ENCODE data around the gene NFIX. TPM values are rescaled to one million over a fixed set of nuclear protein-coding genes. Genes with fewer than 3 reads are reported as not detected.
A peak's percentile ranks its signal among the peaks of the same experiment; 100 is the strongest.

Gene NFIX
- total RNA-seq, 1 donor, result 1.9 TPM

- Histone ChIP-seq H3K27me3 (ENCODE audit: insufficient read depth, low read length) (no peaks in the 10 kb centered on the region), H3K9me3 (ENCODE audit: low read depth, low read length) (no peaks in the 10 kb centered on the region), H3K4me3 (ENCODE audit: low read length) (no peak overlapping the region), H3K4me1 (ENCODE audit: insufficient read depth, low read length) (peaks cover 11% of the 10 kb centered on the region)
These were observed 58.7 kb downstream of the NFIX start for GRCh38 chr19:13053761-13054625.

DNA sequence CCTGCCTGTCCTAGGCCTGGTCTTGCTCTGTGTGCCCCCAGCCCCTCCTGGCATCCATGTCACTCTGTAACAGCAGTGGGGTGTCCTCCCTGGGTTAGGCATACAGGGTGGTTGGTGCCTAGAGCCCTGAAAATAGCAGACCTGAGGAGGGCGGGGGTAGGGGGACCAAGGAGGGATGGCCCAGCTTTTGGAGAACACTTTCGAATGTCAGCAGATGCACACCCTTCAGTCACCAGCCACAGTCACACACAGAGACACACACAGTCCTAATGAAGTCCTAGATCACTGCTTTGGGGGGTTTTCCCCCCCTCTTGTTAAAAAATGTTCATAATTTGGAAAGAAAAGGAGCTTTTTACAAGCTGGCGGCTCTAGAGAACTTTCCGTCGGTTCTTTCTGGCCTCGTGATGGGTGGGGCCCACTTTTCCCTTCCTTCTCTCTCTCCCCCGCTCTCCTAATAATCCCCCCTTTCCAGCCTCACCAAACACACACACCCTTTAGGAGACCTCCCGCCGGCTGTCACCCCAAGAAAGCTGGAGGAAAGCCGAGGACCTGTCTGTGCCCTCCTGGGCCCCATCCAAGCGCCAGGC lies 59.4 kb downstream of the NFIX start:
- H3K4me1 ChIP-seq (ENCODE audit: insufficient read depth, low read length), result peaks cover 11% of the 10 kb centered on the region
- H3K9me3 ChIP-seq (ENCODE audit: low read depth, low read length), result no peaks in the 10 kb centered on the region
- no peak overlapping the region for H3K4me3 ChIP-seq (ENCODE audit: low read length)
- H3K27me3 ChIP-seq (ENCODE audit: insufficient read depth, low read length), result no peaks in the 10 kb centered on the region

DNA sequence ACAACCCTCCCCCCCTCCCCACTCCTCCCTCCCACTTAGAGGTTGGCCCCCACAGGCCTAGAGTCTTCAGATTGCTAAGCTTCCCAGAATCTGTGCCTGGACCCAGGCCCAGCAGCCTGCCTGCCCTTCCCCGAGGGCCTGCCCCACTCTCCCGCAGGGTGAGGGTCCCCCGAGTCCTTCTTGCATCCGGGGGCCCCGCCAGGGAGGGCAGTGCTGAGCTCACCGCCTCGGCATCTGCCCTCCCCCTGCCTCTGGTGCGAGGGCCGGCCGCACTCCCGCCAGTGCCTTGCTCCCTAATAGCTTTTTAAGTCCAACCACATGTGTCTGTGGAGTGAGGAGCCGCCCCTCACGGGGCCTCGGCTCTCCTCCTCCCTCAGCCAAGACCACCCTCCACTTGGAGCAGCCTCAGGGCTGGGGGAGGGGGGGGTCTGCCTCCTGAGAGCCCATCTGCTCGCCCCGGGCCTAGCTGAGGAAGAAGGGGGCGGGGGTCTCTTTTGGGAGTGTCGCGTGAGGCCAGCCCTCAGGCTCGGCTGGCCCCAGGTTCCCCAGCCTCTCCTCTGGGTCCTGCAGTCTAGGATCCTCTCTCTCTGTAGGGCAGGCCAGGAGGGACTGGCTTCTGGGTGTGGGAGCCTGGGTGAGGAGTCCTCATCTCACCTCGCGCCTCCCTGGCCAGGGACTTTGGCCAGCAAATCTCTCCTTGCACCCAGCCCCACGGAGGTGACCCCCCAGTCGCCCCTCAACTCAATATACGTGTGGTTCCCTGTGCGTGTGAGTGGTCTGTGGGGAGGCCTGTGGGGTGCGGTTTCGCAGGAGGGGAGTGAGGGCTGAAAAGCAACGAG lies 60.2 kb downstream of the NFIX start:
- no peaks in the 10 kb centered on the region for H3K27me3 ChIP-seq (ENCODE audit: insufficient read depth, low read length)
- H3K4me1 ChIP-seq (ENCODE audit: insufficient read depth, low read length), result peaks cover 14% of the 10 kb centered on the region
- no peaks in the 10 kb centered on the region for H3K9me3 ChIP-seq (ENCODE audit: low read depth, low read length)
- H3K4me3 ChIP-seq (ENCODE audit: low read length), result no peak overlapping the region

- Histone ChIP-seq H3K4me3 (ENCODE audit: low read length) (no peak overlapping the region), H3K4me1 (ENCODE audit: insufficient read depth, low read length) (peaks cover 19% of the 10 kb centered on the region), H3K9me3 (ENCODE audit: low read depth, low read length) (no peaks in the 10 kb centered on the region), H3K27me3 (ENCODE audit: insufficient read depth, low read length) (no peaks in the 10 kb centered on the region)
These were observed 60.9 kb downstream of the NFIX start for GRCh38 chr19:13056052-13056660.

- no peaks in the 10 kb centered on the region for H3K9me3 ChIP-seq (ENCODE audit: low read depth, low read length)
- no peak overlapping the region for H3K4me3 ChIP-seq (ENCODE audit: low read length)
- peaks cover 3% of the 10 kb centered on the region for H3K27me3 ChIP-seq (ENCODE audit: insufficient read depth, low read length)
- H3K4me1 ChIP-seq (ENCODE audit: insufficient read depth, low read length), result peaks cover 17% of the 10 kb centered on the region
These were observed 61.9 kb downstream of the NFIX start for GRCh38 chr19:13057147-13057572.

DNA sequence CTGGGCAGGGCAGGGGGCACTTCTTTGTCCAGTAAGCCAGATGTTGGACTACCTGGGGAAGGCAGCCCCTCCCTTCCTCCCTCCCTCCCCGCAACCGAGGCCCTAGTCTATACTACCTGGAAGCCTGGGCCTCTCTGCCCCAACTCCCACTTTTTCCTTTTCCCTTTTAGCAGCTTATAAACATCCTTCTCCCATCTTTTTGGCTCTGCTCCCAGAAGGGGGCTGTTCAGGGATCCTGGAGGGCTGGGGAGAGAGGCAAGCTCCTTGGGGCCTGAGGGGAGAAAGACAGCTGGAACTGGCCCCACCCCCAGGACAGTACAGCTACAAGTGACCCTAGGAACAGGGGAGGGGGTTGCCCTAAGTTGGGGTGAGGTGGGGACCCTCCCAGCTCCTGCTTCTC lies 62.5 kb downstream of the NFIX start:
- H3K4me1 ChIP-seq (ENCODE audit: insufficient read depth, low read length), result peaks cover 17% of the 10 kb centered on the region
- no peak overlapping the region for H3K4me3 ChIP-seq (ENCODE audit: low read length)
- H3K27me3 ChIP-seq (ENCODE audit: insufficient read depth, low read length), result peaks cover 6% of the 10 kb centered on the region
- no peaks in the 10 kb centered on the region for H3K9me3 ChIP-seq (ENCODE audit: low read depth, low read length)

GRCh38 chr19:13058951-13059660 lies 63.8 kb downstream of the NFIX start:
- no peaks in the 10 kb centered on the region for H3K9me3 ChIP-seq (ENCODE audit: low read depth, low read length)
- H3K4me3 ChIP-seq (ENCODE audit: low read length), result no peak overlapping the region
- peaks cover 17% of the 10 kb centered on the region for H3K4me1 ChIP-seq (ENCODE audit: insufficient read depth, low read length)
- H3K27me3 ChIP-seq (ENCODE audit: insufficient read depth, low read length), result peaks cover 6% of the 10 kb centered on the region

- Histone ChIP-seq H3K4me3 (ENCODE audit: low read length) (no peak overlapping the region), H3K4me1 (ENCODE audit: insufficient read depth, low read length) (peaks cover 17% of the 10 kb centered on the region), H3K27me3 (ENCODE audit: insufficient read depth, low read length) (peaks cover 6% of the 10 kb centered on the region), H3K9me3 (ENCODE audit: low read depth, low read length) (no peaks in the 10 kb centered on the region)
These were observed 65.1 kb downstream of the NFIX start for GRCh38 chr19:13060233-13060963.

DNA sequence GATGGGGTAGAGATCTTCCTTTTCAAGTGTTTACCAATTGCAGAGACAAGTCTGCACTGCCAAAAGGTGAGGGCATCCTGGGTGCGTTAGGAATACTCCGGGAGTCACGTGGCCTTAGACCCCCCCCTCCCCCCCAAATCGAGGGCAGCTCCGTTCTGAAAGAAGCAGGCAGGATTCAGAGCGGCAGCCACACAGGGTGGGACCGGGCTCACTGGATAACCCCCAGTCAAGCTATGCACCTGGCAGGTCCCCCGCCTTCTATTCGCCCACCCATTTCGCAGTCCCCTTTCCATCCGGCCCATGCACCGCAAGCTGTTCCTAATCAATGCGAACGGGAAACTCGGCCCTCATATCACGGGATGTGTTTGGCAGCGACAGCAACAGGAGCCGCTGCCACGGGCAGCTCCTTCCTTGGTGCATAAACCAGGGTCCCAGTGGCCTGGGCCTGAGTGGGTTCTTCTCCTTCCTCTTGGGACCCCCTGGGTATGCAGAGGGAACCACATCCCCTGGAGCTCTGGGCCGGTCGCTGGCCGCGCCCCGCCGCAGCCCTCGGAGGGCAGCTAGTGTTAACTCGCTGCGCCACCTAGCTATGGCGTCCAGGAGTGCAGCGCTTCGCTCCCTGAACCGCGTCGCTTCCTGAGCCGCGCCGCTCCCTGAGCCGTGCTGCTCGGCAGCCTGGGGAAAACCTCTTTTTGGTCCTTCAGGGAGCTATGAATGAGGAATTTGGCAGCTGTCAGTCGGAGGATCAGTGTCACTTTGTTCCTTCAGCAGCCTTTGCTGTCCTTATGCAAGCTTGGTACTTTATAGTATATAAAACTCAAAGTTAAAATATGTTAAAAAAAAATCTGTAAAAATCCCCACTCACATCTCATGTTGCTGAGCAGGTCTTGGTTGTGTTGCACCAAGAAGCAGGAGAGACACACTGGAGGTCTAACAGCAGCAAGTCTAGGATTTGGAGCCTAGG lies 66.0 kb downstream of the NFIX start:
- Histone ChIP-seq H3K4me3 (ENCODE audit: low read length) (peak overlapping the region; percentile 25), H3K27me3 (ENCODE audit: insufficient read depth, low read length) (peaks cover 6% of the 10 kb centered on the region), H3K9me3 (ENCODE audit: low read depth, low read length) (no peaks in the 10 kb centered on the region)

DNA sequence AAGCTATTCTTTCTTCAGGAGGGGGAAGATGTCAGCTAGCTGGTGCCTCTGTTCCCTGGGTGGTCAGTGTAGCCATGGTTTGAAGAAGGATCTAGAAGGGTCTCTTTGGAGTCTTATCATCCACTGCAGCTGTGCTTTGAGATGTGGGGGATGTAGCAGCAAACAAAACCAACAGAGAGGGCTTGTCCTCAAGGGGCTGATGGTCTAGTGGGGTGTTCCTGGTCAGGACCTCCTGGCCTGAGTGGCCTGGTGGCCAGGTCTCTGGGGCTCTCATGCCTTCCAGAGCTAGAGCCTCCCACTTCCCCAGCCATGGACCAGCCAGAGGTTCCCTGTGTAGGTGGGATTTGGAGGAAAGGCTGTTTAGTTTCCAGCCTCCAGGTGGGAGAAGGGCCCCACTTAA lies 67.0 kb downstream of the NFIX start:
- H3K4me3 ChIP-seq (ENCODE audit: low read length), result no peak overlapping the region
- H3K27me3 ChIP-seq (ENCODE audit: insufficient read depth, low read length), result peaks cover 6% of the 10 kb centered on the region
- no peaks in the 10 kb centered on the region for H3K9me3 ChIP-seq (ENCODE audit: low read depth, low read length)
- peaks cover 17% of the 10 kb centered on the region for H3K4me1 ChIP-seq (ENCODE audit: insufficient read depth, low read length)

More for the DNA sequence above, 66.0 kb downstream of the NFIX start:
- H3K4me1 ChIP-seq (ENCODE audit: insufficient read depth, low read length), result peaks cover 17% of the 10 kb centered on the region

GRCh38 chr19:13063461-13064091 lies 68.3 kb downstream of the NFIX start:
- peaks cover 17% of the 10 kb centered on the region for H3K4me1 ChIP-seq (ENCODE audit: insufficient read depth, low read length)
- no peak overlapping the region for H3K4me3 ChIP-seq (ENCODE audit: low read length)
- peaks cover 6% of the 10 kb centered on the region for H3K27me3 ChIP-seq (ENCODE audit: insufficient read depth, low read length)
- no peaks in the 10 kb centered on the region for H3K9me3 ChIP-seq (ENCODE audit: low read depth, low read length)

DNA sequence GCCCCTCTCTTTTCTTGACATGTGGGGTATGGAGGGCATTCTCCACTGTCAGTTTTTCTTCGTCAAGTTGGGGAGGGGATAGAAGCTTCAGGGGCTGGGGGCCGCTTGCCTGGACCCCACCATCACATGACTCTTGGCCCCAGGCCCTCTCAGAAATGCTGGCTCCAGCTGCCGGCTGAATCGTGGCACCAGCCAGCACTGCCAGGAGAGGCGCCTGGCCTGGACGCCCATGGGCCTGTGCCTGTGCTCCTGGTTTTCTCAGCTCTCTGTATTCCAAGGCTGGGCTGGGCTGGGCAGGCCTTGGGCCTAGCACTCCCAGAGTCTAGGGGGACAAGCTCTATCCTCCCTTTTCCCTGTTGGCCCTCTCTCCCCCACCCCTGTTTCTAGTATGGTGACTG lies 68.8 kb downstream of the NFIX start:
- Histone ChIP-seq H3K4me3 (ENCODE audit: low read length) (no peak overlapping the region), H3K27me3 (ENCODE audit: insufficient read depth, low read length) (peaks cover 6% of the 10 kb centered on the region), H3K9me3 (ENCODE audit: low read depth, low read length) (no peaks in the 10 kb centered on the region), H3K4me1 (ENCODE audit: insufficient read depth, low read length) (peaks cover 17% of the 10 kb centered on the region)

All from mononuclear cell (primary cell).